PC-3 (cell line): ENCODE measurements around the gene PPP2R3B.

ENCODE experiments used
- EZH2 ChIP-seq: fragments of 300-600 bp; sonication (generic); IDR thresholded peaks from one replicate; pipeline ENCODE4 v1.6.1; 2017; ENCODE audit warnings: antibody characterized with exemption, mild to moderate bottlenecking, low read length; ENCODE audit not compliant: unreplicated experiment
- EZH2phosphoT487 ChIP-seq: fragments of 300-600 bp; sonication (generic); IDR thresholded peaks from 2 replicates; pipeline ENCODE4 v1.6.1; 2018; ENCODE audit warnings: mild to moderate bottlenecking, antibody characterized with exemption, low read length, borderline replicate concordance

DNA sequence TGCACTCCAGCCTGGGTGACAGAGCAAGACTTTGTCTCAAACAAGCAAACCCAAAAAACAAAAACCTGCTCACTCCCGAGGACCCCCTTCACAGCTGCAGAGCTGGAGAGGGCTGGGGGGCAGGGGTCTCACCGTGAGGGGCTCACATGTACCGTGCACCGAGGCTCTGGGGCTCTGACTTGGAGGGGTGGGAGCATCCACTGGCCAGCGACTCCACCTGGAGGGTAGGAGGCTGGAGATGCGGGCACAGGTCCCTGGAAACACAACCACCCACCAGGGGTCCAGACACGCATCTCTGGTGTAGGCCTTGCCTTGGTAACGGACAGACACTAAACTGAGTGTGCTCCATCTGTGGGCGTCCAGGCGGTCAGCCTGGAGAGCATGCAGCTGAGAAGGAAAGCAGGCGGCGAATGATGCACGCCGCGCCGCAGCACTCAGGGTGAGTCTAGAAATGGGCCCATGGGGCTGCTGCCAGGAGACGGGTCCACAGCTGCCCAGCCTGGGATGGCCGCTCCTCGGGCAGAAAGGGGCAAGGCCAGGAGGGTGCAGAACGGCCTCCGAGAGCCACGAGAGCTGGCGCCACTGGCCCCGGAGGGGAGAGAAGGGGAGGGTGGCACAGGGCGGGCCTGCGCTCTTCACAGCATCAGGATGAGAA, 26.1 kb downstream of the PPP2R3B start:
- TF ChIP-seq EZH2, result no peak
- no peak for TF ChIP-seq EZH2phosphoT487
